Measurements from ENCODE around the gene PITPNM1.

- TF ChIP-seq FOXA3 (CRISPR knock-in tag; IDR thresholded peaks at IDR 0.05) (no peak), RAD21 (CRISPR knock-in tag; IDR thresholded peaks at IDR 0.05) (no peak), CTCF (CRISPR knock-in tag; IDR thresholded peaks at IDR 0.05) (no peak), MIER2 (CRISPR knock-in tag; IDR thresholded peaks at IDR 0.05) (no peak), POLR2AphosphoS5 (IDR thresholded peaks at IDR 0.05; ENCODE audit: low read depth, low read length) (no peak), LRRFIP1 (CRISPR knock-in tag; conservative IDR thresholded peaks at IDR 0.05) (no peak), ARNT (IDR thresholded peaks at IDR 0.05) (no peak), ZNF639 (CRISPR knock-in tag; conservative IDR thresholded peaks at IDR 0.05) (no peak), IRF9 (CRISPR knock-in tag; IDR thresholded peaks at IDR 0.05; ENCODE audit: borderline replicate concordance) (no peak), CENPBD1 (CRISPR knock-in tag; IDR thresholded peaks at IDR 0.05; ENCODE audit: borderline replicate concordance, low read depth) (no peak), MYNN (CRISPR knock-in tag; IDR thresholded peaks at IDR 0.05; ENCODE audit: low read depth) (no peak), ZNF260 (CRISPR knock-in tag; IDR thresholded peaks at IDR 0.05; ENCODE audit: borderline replicate concordance, low read depth) (no peak)
These were observed at the start of gene PITPNM1 for GRCh38 chr11:67504950-67505581.

Measured in HepG2 (cell line).